Large intestine (tissue), 3 donors: ENCODE measurements around the gene RRP1. TPM values are rescaled to one million over a fixed set of nuclear protein-coding genes. Genes with fewer than 3 reads are reported as not detected.

Experiments
- DNase-seq, 2 donors: peaks; one replicate each; pipeline versions ENCODE4 v3.0.0 to v3.0.0-alpha.2; 2013
- H3K27ac ChIP-seq: one replicate; pipeline ENCODE4 v1.5.1; 2013; ENCODE audit warnings: low read length
- H3K27me3 ChIP-seq: 2 replicates; pipeline ENCODE4 v1.6.1; 2013; ENCODE audit warnings: low read length; ENCODE audit not compliant: control insufficient read depth, insufficient read depth
- H3K36me3 ChIP-seq: 2 replicates; pipeline ENCODE4 v1.6.1; 2013; ENCODE audit warnings: low read length; ENCODE audit not compliant: control insufficient read depth, insufficient read depth
- H3K4me1 ChIP-seq: one replicate; pipeline ENCODE4 v1.6.1; 2013; ENCODE audit warnings: low read length; ENCODE audit not compliant: control insufficient read depth, insufficient read depth
- H3K4me3 ChIP-seq: one replicate; pipeline ENCODE4 v1.5.1; 2013; ENCODE audit warnings: low read length
- H3K9me3 ChIP-seq: one replicate; pipeline ENCODE4 v1.6.1; 2013; ENCODE audit warnings: mild to moderate bottlenecking, low read depth, low read length, moderate library complexity; ENCODE audit not compliant: control insufficient read depth
- WGBS: methylation state at CpG from one replicate; pipeline ENCODE4 v1.1.5; 2013; ENCODE audit warnings: low lambda C conversion rate; ENCODE audit not compliant: insufficient coverage; 5-methylcytosine and 5-hydroxymethylcytosine counted together
- polyA plus RNA-seq: library from polyadenylated mRNA; unstranded; fragments of 120-200 nt; gene quantifications from one replicate; pipeline ENCODE4 v1.2.1, GENCODE V29; 2013

RRP1 gene
- polyA plus RNA-seq, 1 donor = 23.8 TPM

- no peak overlapping the region for H3K4me3 ChIP-seq
- no peaks in the 10 kb centered on the region for H3K9me3 ChIP-seq
- H3K36me3 ChIP-seq = peaks cover 14% of the 10 kb centered on the region
- DNase-seq = peak; percentile 92 to 95
- no CpG with 5 or more reads among the region's 34 CpGs for WGBS
- H3K27ac ChIP-seq = peak overlapping the region; percentile 63
- H3K27me3 ChIP-seq = no peaks in the 10 kb centered on the region
- H3K4me1 ChIP-seq = peaks cover 24% of the 10 kb centered on the region
Measured at GRCh38 chr21:43767984-43768867, 21.2 kb upstream of the RRP1 start.

- DNase-seq = no peak
- Histone ChIP-seq H3K4me1 (peaks cover 24% of the 10 kb centered on the region), H3K36me3 (peaks cover 17% of the 10 kb centered on the region), H3K27ac (peak overlapping the region; percentile 63), H3K9me3 (no peaks in the 10 kb centered on the region), H3K27me3 (no peaks in the 10 kb centered on the region), H3K4me3 (no peak overlapping the region)
- WGBS = no CpG with 5 or more reads among the region's 8 CpGs
Measured at GRCh38 chr21:43768868-43769167, 20.6 kb upstream of the RRP1 start.

GRCh38 chr21:43769325-43769958, 19.9 kb upstream of the RRP1 start:
- Histone ChIP-seq H3K36me3 (peaks cover 21% of the 10 kb centered on the region), H3K9me3 (no peaks in the 10 kb centered on the region), H3K27ac (no peak overlapping the region), H3K27me3 (no peaks in the 10 kb centered on the region), H3K4me1 (peaks cover 28% of the 10 kb centered on the region), H3K4me3 (no peak overlapping the region)
- no peak for DNase-seq
- whole genome bisulfite sequencing = no CpG with 5 or more reads among the region's 11 CpGs

GRCh38 chr21:43770066-43770655, 19.2 kb upstream of the RRP1 start:
- Histone ChIP-seq H3K36me3 (peaks cover 23% of the 10 kb centered on the region), H3K4me3 (no peak overlapping the region), H3K4me1 (peaks cover 32% of the 10 kb centered on the region), H3K27me3 (no peaks in the 10 kb centered on the region), H3K9me3 (no peaks in the 10 kb centered on the region), H3K27ac (no peak overlapping the region)
- DNase-seq = no peak
- WGBS = no CpG with 5 or more reads among the region's 21 CpGs

GRCh38 chr21:43771199-43771675, 18.1 kb upstream of the RRP1 start:
- Histone ChIP-seq H3K4me1 (peaks cover 32% of the 10 kb centered on the region), H3K4me3 (no peak overlapping the region), H3K27ac (no peak overlapping the region), H3K27me3 (no peaks in the 10 kb centered on the region), H3K9me3 (no peaks in the 10 kb centered on the region), H3K36me3 (peaks cover 23% of the 10 kb centered on the region)
- DNase-seq = no peak
- WGBS = no CpG with 5 or more reads among the region's 13 CpGs

- Histone ChIP-seq H3K27ac (no peak overlapping the region), H3K27me3 (no peaks in the 10 kb centered on the region), H3K4me1 (peaks cover 29% of the 10 kb centered on the region), H3K4me3 (no peak overlapping the region), H3K36me3 (peaks cover 23% of the 10 kb centered on the region), H3K9me3 (no peaks in the 10 kb centered on the region)
- no CpG with 5 or more reads among the region's 13 CpGs for WGBS
- no peak for DNase-seq
Measured at GRCh38 chr21:43771698-43772424, 17.5 kb upstream of the RRP1 start.

- Histone ChIP-seq H3K4me1 (peaks cover 23% of the 10 kb centered on the region), H3K9me3 (no peaks in the 10 kb centered on the region), H3K36me3 (peaks cover 23% of the 10 kb centered on the region), H3K4me3 (no peak overlapping the region), H3K27me3 (no peaks in the 10 kb centered on the region), H3K27ac (no peak overlapping the region)
- WGBS = 100% methylated on average over 1 of the region's 6 CpGs
- no peak for DNase-seq
Measured at GRCh38 chr21:43772425-43772821, 17.0 kb upstream of the RRP1 start.

- no peak for DNase-seq
- Histone ChIP-seq H3K4me3 (no peak overlapping the region), H3K27me3 (no peaks in the 10 kb centered on the region), H3K36me3 (peaks cover 23% of the 10 kb centered on the region), H3K27ac (no peak overlapping the region), H3K4me1 (peaks cover 8% of the 10 kb centered on the region), H3K9me3 (no peaks in the 10 kb centered on the region)
- WGBS = no CpG with 5 or more reads among the region's 10 CpGs
Measured at GRCh38 chr21:43774163-43774562, 15.2 kb upstream of the RRP1 start.

GRCh38 chr21:43775190-43775589, 14.2 kb upstream of the RRP1 start:
- Histone ChIP-seq H3K4me1 (peaks cover 8% of the 10 kb centered on the region), H3K36me3 (peaks cover 23% of the 10 kb centered on the region), H3K9me3 (no peaks in the 10 kb centered on the region), H3K27me3 (no peaks in the 10 kb centered on the region), H3K4me3 (peak overlapping the region; percentile 67), H3K27ac (peak overlapping the region; percentile 64)
- no peak for DNase-seq
- 90% methylated on average over 2 of the region's 12 CpGs for WGBS

GRCh38 chr21:43775795-43776430, 13.5 kb upstream of the RRP1 start, which contains the start of gene CSTB:
CSTB (minus strand) TSS chr21:43776308; CDS start chr21:43776269, 39 bp downstream.
- DNase-seq = peak; percentile 62 to 83
- Histone ChIP-seq H3K27ac (peak within 1 kb of the TSS; percentile 64), H3K9me3 (no peaks in the 10 kb centered on the region), H3K4me3 (peak within 1 kb of the TSS; percentile 67), H3K27me3 (no peaks in the 10 kb centered on the region), H3K4me1 (peaks cover 10% of the 10 kb centered on the region), H3K36me3 (peaks cover 23% of the 10 kb centered on the region)
- WGBS = no CpG with 5 or more reads among the region's 71 CpGs
